Measurements from ENCODE around the gene DYNC1H1. TPM values are rescaled to one million over a fixed set of nuclear protein-coding genes. Genes with fewer than 3 reads are reported as not detected.
"Not testable (repeated sequence)": the region's sequence is repeated elsewhere in the genome, so short reads cannot be mapped to it uniquely, and the experiment has no call there.

Gene DYNC1H1
- total RNA-seq, 4 donors from 2014 or later: 556 to 753 (median 634) TPM

DNA sequence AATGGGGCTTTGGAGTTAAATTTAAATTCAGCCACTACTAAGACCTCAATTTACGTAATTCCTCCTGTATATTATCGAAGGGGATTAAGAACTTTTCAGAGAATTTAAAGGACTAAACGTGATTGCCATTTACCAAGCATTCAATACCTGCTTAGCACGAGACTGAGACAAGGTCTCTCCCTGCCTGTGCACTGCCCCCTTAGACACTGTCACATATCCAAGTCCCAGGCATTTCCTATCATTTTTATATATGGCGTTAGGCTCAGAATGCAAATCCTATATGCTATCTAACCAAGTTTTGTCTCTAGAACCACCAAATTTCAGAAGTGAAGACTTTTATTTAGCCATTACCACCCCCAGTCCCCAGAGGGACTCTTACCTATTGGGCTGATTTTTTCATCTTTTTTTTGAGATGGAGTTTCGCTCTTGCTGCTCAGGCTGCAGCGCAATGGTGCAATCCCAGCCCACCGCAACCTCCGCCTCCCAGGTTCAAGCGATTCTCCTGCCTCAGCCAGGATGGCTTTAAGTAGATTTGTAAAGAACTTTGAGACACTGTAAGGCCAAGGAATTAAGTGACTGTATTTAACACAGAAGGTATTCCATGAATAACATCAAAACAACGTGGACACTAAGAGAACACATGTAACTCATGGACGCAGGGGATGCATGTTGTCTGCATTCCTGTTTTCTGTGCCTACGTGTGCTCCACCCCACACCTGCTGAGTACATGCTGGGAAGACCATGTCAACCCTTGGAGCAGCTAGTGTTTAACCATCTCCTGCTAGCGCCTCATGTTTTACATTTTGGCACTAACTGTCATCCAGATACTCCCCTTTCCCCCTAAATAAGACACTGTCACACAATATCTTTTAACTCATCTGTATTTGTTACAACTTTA lies 116.1 kb downstream of the DYNC1H1 start:
- WGBS: 83% methylated on average over 14 of the region's 14 CpGs
- H3K27me3 ChIP-seq: no peaks in the 10 kb centered on the region
- no peak for DNase-seq (ENCODE audit: low spot score in 2 of 2)
- no peak overlapping the region for H3K27ac ChIP-seq
- no peak overlapping the region for H3K4me3 ChIP-seq
- TF ChIP-seq POLR2A (IDR thresholded peaks at IDR 0.05) (no peak), EP300 (IDR thresholded peaks at IDR 0.05) (no peak), POLR2AphosphoS5 (IDR thresholded peaks at IDR 0.05) (no peak)
- TF ChIP-seq, protein P1, sequence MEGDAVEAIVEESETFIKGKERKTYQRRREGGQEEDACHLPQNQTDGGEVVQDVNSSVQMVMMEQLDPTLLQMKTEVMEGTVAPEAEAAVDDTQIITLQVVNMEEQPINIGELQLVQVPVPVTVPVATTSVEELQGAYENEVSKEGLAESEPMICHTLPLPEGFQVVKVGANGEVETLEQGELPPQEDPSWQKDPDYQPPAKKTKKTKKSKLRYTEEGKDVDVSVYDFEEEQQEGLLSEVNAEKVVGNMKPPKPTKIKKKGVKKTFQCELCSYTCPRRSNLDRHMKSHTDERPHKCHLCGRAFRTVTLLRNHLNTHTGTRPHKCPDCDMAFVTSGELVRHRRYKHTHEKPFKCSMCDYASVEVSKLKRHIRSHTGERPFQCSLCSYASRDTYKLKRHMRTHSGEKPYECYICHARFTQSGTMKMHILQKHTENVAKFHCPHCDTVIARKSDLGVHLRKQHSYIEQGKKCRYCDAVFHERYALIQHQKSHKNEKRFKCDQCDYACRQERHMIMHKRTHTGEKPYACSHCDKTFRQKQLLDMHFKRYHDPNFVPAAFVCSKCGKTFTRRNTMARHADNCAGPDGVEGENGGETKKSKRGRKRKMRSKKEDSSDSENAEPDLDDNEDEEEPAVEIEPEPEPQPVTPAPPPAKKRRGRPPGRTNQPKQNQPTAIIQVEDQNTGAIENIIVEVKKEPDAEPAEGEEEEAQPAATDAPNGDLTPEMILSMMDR (IDR thresholded peaks at IDR 0.05): no peak
- H3K36me3 ChIP-seq: peaks cover 72% of the 10 kb centered on the region
- peaks cover 36% of the 10 kb centered on the region for H3K4me1 ChIP-seq
- no peaks in the 10 kb centered on the region for H3K9me3 ChIP-seq

DNA sequence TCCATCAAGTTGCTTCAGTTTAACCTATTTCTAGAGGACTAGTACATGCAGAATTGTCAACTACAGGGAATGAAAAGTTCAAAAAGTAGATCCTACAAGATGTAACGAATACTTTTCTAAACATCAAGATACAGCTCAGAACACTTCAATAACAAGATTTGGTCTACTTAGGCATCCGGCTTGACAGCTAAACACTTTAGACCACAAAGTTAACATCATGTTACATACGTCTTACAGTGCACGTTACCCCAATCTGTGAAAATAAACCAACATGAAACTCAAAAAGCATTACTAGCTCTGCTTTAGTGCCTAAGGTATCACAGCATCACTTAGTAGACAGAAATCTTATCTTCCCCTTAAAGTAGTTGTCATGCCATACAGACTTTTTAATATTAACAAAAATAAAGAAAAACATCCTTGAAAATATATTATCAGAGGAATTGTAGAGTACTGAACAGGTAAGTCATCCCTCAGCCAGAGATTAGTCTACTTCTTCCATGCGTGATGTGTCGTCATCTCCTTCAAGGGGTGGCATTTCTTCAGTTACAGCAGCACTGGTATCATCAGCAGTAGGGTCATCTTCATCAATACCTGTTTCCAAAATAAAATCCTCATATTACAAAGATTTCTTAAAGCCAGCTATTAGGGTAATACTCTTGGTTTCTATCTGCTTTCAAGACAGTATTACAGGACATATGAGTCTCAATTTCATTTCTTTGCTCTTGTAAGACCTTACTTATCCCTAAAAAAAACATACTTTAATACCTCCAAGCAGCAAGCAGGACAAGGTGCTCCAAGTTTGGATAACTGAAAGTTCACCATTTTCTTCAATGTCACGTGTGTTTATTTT lies 117.1 kb downstream of the DYNC1H1 start:
- Histone ChIP-seq H3K27me3 (no peaks in the 10 kb centered on the region), H3K36me3 (peaks cover 72% of the 10 kb centered on the region), H3K9me3 (no peaks in the 10 kb centered on the region), H3K4me1 (peaks cover 43% of the 10 kb centered on the region), H3K27ac (no peak overlapping the region), H3K4me3 (no peak overlapping the region)
- TF ChIP-seq POLR2A (IDR thresholded peaks at IDR 0.05) (no peak), POLR2AphosphoS5 (IDR thresholded peaks at IDR 0.05) (no peak), EP300 (IDR thresholded peaks at IDR 0.05) (no peak)
- TF ChIP-seq, protein P1 (IDR thresholded peaks at IDR 0.05): no peak
- WGBS: 82% methylated on average over 7 of the region's 7 CpGs
- no peak for DNase-seq (ENCODE audit: low spot score in 2 of 2)

DNA sequence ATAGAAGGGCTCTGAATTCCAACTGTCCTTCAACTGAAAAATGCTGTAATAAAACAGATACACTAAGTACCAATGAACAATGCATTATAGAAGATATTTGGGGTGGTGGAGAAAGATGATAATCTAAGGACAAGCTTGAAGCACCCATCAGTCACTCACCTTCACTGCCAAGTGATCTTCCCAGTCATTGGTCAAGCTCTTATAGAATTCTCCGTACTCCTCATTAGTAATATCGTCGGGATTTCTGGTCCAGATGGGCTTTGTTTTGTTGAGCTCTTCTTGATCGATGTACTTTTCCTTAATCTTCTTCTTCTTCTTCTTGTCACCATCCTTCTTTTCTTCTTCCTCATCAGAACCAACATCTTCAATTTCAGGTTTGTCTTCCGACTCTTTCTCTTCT lies 120.1 kb downstream of the DYNC1H1 start:
- peak overlapping the region; percentile 97 for H3K4me3 ChIP-seq
- H3K27me3 ChIP-seq; DNase-seq (ENCODE audit: low spot score in 2 of 2); H3K27ac ChIP-seq; H3K9me3 ChIP-seq: not testable (repeated sequence)
- H3K36me3 ChIP-seq: peaks cover 55% of the 10 kb centered on the region
- peaks cover 55% of the 10 kb centered on the region for H3K4me1 ChIP-seq
- 86% methylated on average over 5 of the region's 5 CpGs for WGBS

DNA sequence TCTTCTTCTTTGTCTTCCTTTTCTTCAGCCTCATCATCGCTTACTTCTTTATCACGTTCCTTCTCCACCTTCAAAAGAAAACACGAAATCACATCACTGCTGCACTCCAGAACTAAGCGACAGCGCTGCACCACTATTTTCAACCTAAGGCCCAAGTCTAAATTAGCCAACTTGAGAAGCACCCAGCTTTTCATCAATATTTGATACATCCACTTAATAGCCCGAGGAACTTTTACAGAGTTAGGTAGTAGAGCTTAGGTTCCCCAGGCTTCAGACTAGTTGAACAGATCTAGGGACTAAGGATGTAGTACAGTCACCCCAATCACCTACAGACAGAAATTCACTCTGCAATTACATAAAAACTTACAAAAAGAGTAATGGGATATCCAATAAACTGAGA lies 120.6 kb downstream of the DYNC1H1 start:
- Histone ChIP-seq H3K9me3 (no peaks in the 10 kb centered on the region), H3K4me1 (peaks cover 55% of the 10 kb centered on the region), H3K4me3 (peak overlapping the region; percentile 97), H3K36me3 (peaks cover 50% of the 10 kb centered on the region), H3K27me3 (no peaks in the 10 kb centered on the region), H3K27ac (no peak overlapping the region)
- WGBS: 81% methylated on average over 6 of the region's 6 CpGs
- no peak for TF ChIP-seq EP300 (IDR thresholded peaks at IDR 0.05)
- TF ChIP-seq, protein P1 (IDR thresholded peaks at IDR 0.05): no peak
- no peak for TF ChIP-seq POLR2A (IDR thresholded peaks at IDR 0.05)
- TF ChIP-seq POLR2AphosphoS5 (IDR thresholded peaks at IDR 0.05): no peak
- no peak for DNase-seq (ENCODE audit: low spot score in 2 of 2)

DNA sequence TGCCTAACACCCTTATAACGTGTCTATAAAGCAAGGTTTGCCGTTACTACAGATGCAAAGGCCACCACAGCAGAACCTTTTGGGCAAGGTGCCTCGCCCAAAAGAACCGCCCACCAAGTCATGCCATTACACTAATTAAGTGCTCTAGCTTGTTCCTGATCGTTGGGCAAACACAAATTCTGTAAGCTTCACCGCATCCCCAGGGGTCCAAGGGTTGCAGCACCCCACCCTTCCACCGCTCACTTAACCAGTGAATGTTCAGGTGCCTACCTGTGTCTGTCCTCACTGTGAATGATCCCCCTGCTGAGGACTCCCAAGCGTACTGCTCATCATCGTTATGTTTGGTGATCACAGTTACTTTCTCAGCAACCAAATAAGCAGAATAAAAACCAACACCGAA lies 121.1 kb downstream of the DYNC1H1 start:
- Histone ChIP-seq H3K4me1 (peaks cover 55% of the 10 kb centered on the region), H3K36me3 (peaks cover 45% of the 10 kb centered on the region)

More for the DNA sequence above, 121.1 kb downstream of the DYNC1H1 start:
- Histone ChIP-seq H3K9me3 (no peaks in the 10 kb centered on the region), H3K4me3 (peak overlapping the region; percentile 97), H3K27ac (no peak overlapping the region), H3K27me3 (no peaks in the 10 kb centered on the region)
- TF ChIP-seq POLR2AphosphoS5 (IDR thresholded peaks at IDR 0.05) (no peak), EP300 (IDR thresholded peaks at IDR 0.05) (no peak), POLR2A (IDR thresholded peaks at IDR 0.05) (no peak)
- TF ChIP-seq, protein P1 (IDR thresholded peaks at IDR 0.05): no peak
- DNase-seq (ENCODE audit: low spot score in 2 of 2): no peak
- WGBS: 36% methylated on average over 10 of the region's 10 CpGs
